ENCODE measurements around the gene RAB6D.

- TF ChIP-seq ZFP30 (CRISPR knock-in tag; IDR thresholded peaks at IDR 0.05) (no peak), ZNF8 (CRISPR knock-in tag; IDR thresholded peaks at IDR 0.05) (no peak), ZFP3 (CRISPR knock-in tag; IDR thresholded peaks at IDR 0.05) (no peak), PPARA (CRISPR knock-in tag; IDR thresholded peaks at IDR 0.05; ENCODE audit: borderline replicate concordance) (no peak)
These were observed 6.0 kb upstream of the RAB6D start for GRCh38 chr2:131369954-131370353.

Data from SK-N-SH treated with all-trans-retinoic acid at 6 μM for 48 hours (cell line).